Transverse colon (tissue), 3 donors: ENCODE measurements around the gene RHBDD3.

ENCODE experiments used
- CTCF ChIP-seq, 5 experiments: fragments of 200-600 bp in 3 of 5; fragments of 450-650 bp in 2 of 5; sonication (generic) in 3 of 5; IDR thresholded peaks; 1 replicate in 2 of 5; 2 replicates in 3 of 5; pipeline ENCODE4 v1.5.1; 2016 to 2017; ENCODE audit warnings: antibody characterized with exemption in 5 of 5, inconsistent platforms in 3 of 5, mild to moderate bottlenecking in 2 of 5, moderate library complexity in 1 of 5
- POLR2A ChIP-seq: fragments of 450-650 bp; IDR thresholded peaks from one replicate; pipeline ENCODE4 v1.6.1; 2016; ENCODE audit warnings: antibody characterized with exemption, mild to moderate bottlenecking, moderate library complexity

- TF ChIP-seq CTCF (IDR thresholded peaks at IDR 0.05), result no peak
- TF ChIP-seq POLR2A, result no peak
Observed at GRCh38 chr22:29260601-29261315, 7.0 kb downstream of the RHBDD3 start.
